ENCODE results near the gene EMC7. TPM values are rescaled to one million over a fixed set of nuclear protein-coding genes. Genes with fewer than 3 reads are reported as not detected.

The EMC7 gene
- total and polyA plus RNA-seq, 2 of the 13 experiments (the other 11 are each of a cell fraction or from before 2014, with no cell fraction given) = 46.8 to 113 TPM

DNA sequence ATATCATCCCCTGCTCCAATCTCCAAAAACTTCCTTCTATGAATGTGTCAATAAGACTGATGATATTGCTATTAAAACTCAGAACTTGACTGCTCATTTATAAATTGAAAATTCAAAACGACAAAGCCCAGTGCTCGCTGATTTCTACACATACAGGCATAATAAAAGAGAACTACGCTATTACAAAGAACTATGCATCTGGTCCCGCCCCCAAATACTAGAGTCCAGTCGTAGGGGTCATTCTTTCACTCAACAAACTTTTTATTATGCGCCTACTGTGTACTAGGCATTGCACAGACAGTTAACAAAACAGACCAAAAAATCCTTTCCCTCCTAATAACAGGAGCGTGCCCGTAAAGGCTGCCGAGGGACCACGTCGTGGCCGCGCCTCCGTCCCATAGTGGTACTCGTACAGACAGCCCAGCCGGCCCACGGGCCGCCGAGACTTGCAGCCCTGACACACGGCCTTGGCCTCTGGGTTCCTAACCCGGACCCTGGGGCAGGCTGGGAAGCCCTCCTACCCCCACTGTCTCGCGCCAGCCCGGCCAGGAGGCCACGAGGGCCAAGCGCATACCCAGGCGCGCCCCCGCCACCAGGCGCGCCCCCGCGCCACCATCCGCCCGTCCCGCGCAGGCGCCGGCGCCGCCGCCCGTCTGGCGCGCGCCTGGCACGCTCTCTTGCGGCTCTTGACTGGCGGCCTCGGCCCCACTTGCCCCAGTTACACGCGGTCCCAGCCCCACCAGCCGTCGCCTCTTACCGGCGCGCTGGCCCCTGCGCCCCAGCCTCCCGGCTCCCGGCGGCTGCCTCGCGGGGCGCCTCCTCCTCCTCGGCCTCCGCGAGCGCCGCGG, 63.4 kb downstream of the EMC7 start (continued):
- TF ChIP-seq, protein P1, sequence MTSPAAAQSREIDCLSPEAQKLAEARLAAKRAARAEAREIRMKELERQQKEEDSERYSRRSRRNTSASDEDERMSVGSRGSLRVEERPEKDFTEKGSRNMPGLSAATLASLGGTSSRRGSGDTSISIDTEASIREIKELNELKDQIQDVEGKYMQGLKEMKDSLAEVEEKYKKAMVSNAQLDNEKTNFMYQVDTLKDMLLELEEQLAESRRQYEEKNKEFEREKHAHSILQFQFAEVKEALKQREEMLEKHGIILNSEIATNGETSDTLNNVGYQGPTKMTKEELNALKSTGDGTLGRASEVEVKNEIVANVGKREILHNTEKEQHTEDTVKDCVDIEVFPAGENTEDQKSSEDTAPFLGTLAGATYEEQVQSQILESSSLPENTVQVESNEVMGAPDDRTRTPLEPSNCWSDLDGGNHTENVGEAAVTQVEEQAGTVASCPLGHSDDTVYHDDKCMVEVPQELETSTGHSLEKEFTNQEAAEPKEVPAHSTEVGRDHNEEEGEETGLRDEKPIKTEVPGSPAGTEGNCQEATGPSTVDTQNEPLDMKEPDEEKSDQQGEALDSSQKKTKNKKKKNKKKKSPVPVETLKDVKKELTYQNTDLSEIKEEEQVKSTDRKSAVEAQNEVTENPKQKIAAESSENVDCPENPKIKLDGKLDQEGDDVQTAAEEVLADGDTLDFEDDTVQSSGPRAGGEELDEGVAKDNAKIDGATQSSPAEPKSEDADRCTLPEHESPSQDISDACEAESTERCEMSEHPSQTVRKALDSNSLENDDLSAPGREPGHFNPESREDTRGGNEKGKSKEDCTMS (CRISPR knock-in tag; conservative IDR thresholded peaks at IDR 0.05) = no peak
- no peak for TF ChIP-seq GLI4 (CRISPR knock-in tag; IDR thresholded peaks at IDR 0.05; ENCODE audit: borderline replicate concordance)
- TF ChIP-seq, protein P2, sequence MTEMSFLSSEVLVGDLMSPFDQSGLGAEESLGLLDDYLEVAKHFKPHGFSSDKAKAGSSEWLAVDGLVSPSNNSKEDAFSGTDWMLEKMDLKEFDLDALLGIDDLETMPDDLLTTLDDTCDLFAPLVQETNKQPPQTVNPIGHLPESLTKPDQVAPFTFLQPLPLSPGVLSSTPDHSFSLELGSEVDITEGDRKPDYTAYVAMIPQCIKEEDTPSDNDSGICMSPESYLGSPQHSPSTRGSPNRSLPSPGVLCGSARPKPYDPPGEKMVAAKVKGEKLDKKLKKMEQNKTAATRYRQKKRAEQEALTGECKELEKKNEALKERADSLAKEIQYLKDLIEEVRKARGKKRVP (CRISPR knock-in tag; IDR thresholded peaks at IDR 0.05) = no peak
- TF ChIP-seq, protein P3, sequence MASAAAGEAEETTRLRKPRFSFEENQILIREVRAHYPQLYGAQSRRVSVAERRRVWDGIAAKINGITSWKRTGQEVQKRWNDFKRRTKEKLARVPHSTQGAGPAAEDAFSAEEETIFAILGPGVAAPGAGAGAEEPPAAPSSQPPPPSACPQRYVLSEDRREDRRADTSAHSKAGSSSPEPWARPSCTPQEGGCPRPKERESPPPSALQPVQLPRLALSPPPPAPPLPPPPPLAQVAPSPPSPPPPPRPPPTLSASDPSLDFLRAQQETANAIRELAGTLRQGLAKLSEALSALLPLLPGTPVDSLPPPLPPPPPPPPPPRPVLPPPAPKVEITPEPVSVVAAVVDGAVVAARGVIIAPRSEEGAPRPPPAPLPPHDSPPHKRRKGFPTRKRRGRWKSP (CRISPR knock-in tag; IDR thresholded peaks at IDR 0.05) = no peak
- no peak for TF ChIP-seq ZNF660 (CRISPR knock-in tag; IDR thresholded peaks at IDR 0.05; ENCODE audit: borderline replicate concordance, low read depth)
- TF ChIP-seq, protein P4, sequence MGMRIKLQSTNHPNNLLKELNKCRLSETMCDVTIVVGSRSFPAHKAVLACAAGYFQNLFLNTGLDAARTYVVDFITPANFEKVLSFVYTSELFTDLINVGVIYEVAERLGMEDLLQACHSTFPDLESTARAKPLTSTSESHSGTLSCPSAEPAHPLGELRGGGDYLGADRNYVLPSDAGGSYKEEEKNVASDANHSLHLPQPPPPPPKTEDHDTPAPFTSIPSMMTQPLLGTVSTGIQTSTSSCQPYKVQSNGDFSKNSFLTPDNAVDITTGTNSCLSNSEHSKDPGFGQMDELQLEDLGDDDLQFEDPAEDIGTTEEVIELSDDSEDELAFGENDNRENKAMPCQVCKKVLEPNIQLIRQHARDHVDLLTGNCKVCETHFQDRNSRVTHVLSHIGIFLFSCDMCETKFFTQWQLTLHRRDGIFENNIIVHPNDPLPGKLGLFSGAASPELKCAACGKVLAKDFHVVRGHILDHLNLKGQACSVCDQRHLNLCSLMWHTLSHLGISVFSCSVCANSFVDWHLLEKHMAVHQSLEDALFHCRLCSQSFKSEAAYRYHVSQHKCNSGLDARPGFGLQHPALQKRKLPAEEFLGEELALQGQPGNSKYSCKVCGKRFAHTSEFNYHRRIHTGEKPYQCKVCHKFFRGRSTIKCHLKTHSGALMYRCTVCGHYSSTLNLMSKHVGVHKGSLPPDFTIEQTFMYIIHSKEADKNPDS (CRISPR knock-in tag; IDR thresholded peaks at IDR 0.05) = no peak
- no peak for TF ChIP-seq ZNF20 (CRISPR knock-in tag; IDR thresholded peaks at IDR 0.05)
- no peak for TF ChIP-seq PHB2 (IDR thresholded peaks at IDR 0.05; ENCODE audit: partially characterized antibody)
- no peak for TF ChIP-seq SYNCRIP (IDR thresholded peaks at IDR 0.05; ENCODE audit: insufficient read depth, low read depth, low read length)
- TF ChIP-seq ZIK1 (CRISPR knock-in tag; IDR thresholded peaks at IDR 0.05; ENCODE audit: borderline replicate concordance, low read depth) = peak; percentile 58
- TF ChIP-seq, protein P5, sequence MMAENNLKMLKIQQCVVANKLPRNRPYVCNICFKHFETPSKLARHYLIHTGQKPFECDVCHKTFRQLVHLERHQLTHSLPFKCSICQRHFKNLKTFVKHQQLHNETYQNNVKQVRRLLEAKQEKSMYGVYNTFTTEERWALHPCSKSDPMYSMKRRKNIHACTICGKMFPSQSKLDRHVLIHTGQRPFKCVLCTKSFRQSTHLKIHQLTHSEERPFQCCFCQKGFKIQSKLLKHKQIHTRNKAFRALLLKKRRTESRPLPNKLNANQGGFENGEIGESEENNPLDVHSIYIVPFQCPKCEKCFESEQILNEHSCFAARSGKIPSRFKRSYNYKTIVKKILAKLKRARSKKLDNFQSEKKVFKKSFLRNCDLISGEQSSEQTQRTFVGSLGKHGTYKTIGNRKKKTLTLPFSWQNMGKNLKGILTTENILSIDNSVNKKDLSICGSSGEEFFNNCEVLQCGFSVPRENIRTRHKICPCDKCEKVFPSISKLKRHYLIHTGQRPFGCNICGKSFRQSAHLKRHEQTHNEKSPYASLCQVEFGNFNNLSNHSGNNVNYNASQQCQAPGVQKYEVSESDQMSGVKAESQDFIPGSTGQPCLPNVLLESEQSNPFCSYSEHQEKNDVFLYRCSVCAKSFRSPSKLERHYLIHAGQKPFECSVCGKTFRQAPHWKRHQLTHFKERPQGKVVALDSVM (CRISPR knock-in tag; IDR thresholded peaks at IDR 0.05) = 0 out of 2 replicates have a peak, but pooled peaks have one; percentile 3
- TF ChIP-seq FIP1L1 (IDR thresholded peaks at IDR 0.05; ENCODE audit: borderline replicate concordance, insufficient read depth, low read depth, low read length) = no peak
- TF ChIP-seq ZNF44 (CRISPR knock-in tag; IDR thresholded peaks at IDR 0.05) = no peak
- no peak for TF ChIP-seq MLLT10 (CRISPR knock-in tag; IDR thresholded peaks at IDR 0.05)
- no peak for TF ChIP-seq ZNF570 (CRISPR knock-in tag; IDR thresholded peaks at IDR 0.05; ENCODE audit: borderline replicate concordance)
- no peak for TF ChIP-seq ZNF672 (CRISPR knock-in tag; IDR thresholded peaks at IDR 0.05)
- TF ChIP-seq SATB2 (CRISPR knock-in tag; IDR thresholded peaks at IDR 0.05) = no peak
- no peak for TF ChIP-seq ONECUT2 (CRISPR knock-in tag; IDR thresholded peaks at IDR 0.05)

Data from HepG2 (cell line).